ENCODE measurements around the gene CTIF.

Gene CTIF

DNA sequence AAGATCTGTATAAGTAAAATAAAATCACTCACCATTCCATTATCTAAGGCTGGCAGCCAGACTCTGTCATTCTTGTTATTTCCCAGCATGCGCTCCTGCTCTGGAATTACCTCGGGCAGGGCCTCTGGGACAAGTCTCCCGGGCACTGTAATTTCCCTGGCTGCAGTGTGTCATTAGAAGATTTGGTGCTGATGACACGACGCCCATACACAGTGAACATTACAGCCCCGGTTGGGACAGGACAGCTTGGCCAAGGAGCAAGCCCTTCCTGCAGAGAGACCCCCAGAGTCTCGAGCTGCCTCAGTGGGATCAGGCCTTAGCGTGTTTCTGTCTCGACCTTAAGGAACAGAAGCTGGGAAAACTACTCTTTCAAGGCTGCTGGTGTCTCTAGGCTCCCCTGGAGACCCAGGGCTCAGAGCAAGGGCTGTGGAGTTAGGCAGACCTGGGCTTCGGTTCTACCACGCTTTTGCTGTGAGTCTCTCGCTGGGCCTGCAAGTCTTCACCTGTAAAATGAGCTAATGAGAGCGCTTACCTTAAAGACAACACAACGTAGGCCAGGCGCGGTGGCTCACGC lies 372.2 kb downstream of the CTIF start:
- no peak for DNase-seq (ENCODE audit: insufficient read length, low spot score)
- no peak for FAIRE-seq
- no peak for TF ChIP-seq SPI1 (IDR thresholded peaks at IDR 0.05; ENCODE audit: low read depth, low read length)
- no peak for TF ChIP-seq POLR2AphosphoS5 (IDR thresholded peaks at IDR 0.05; ENCODE audit: low read depth, low read length)
- no peak for TF ChIP-seq POLR2A (IDR thresholded peaks at IDR 0.05; ENCODE audit: low read depth, low read length)
- TF ChIP-seq PAX5 (IDR thresholded peaks at IDR 0.05; ENCODE audit: insufficient read depth, low read length, severe bottlenecking): no peak
- TF ChIP-seq POU2F2 (IDR thresholded peaks at IDR 0.05; ENCODE audit: low read depth, low read length): no peak
- TF ChIP-seq TAF1 (IDR thresholded peaks at IDR 0.05; ENCODE audit: low read depth, low read length): no peak

Data from GM12891 (cell line).